Ovary (tissue), 9 donors: ENCODE measurements around the gene VAV3. TPM values are rescaled to one million over a fixed set of nuclear protein-coding genes. Genes with fewer than 3 reads are reported as not detected.

ENCODE experiments used
- DNase-seq, 5 donors: peaks; one replicate each; pipeline ENCODE4 v3.0.0-alpha.2; 2019 to 2020
- H3K27ac ChIP-seq, 2 donors: fragments of 200-600 bp; one replicate each; pipeline versions ENCODE4 v1.5.1 to v1.8.0; 2019 to 2022
- H3K27me3 ChIP-seq: fragments of 200-600 bp; one replicate; pipeline ENCODE4 v1.8.0; 2022
- H3K36me3 ChIP-seq: fragments of 200-600 bp; sonication (generic); one replicate; pipeline ENCODE4 v1.5.1; 2019
- H3K4me1 ChIP-seq: one replicate; pipeline ENCODE4 v1.8.1; 2013; ENCODE audit warnings: mild to moderate bottlenecking, moderate library complexity; ENCODE audit not compliant: insufficient read depth
- H3K4me3 ChIP-seq: fragments of 200-600 bp; sonication (generic); one replicate; pipeline ENCODE4 v1.5.1; 2017
- H3K9me3 ChIP-seq, 2 donors: fragments of 200-600 bp in 1 of 2; sonication (generic) in 1 of 2; one replicate each; pipeline versions ENCODE4 v1.5.1 to v1.8.1; 2013 to 2019; ENCODE audit warnings: mild to moderate bottlenecking in 1 of 2, moderate library complexity in 1 of 2
- CTCF ChIP-seq, 3 donors: fragments of 450-650 bp in 2 of 3; fragments of 200-600 bp in 1 of 3; IDR thresholded peaks; one replicate each; pipeline versions ENCODE4 v1.5.1 to v1.8.0; 2016 to 2022; ENCODE audit warnings: antibody characterized with exemption in 3 of 3, mild to moderate bottlenecking in 1 of 3
- EP300 ChIP-seq: sonication (generic); formaldehyde crosslinking; IDR thresholded peaks from one replicate; pipeline ENCODE4 v1.6.1; 2017; ENCODE audit warnings: antibody characterized with exemption
- POLR2A ChIP-seq: fragments of 450-650 bp; IDR thresholded peaks from one replicate; pipeline ENCODE4 v1.6.1; 2017; ENCODE audit warnings: antibody characterized with exemption, mild to moderate bottlenecking, moderate library complexity
- WGBS, 3 donors: extraction: QIAGEN DNeasy Blood & Tissue Kit in 1 of 3; methylation state at CpG; one replicate each; pipeline versions ENCODE4 v1.1.5 to v1.1.7; 2013 to 2017; 5-methylcytosine and 5-hydroxymethylcytosine counted together
- intact Hi-C, 4 donors: fragments of 100-400 bp; cut with DNase I; formaldehyde crosslinking; loops; one replicate each; pipeline versions ENCODE4 v1.11.0 to v1.15.1; 2022 to 2023
- polyA plus RNA-seq, 2 donors: library from polyadenylated mRNA; stranded (reverse); fragments of 200-250 nt in 1 of 2; fragments of 350-450 nt in 1 of 2; fragmentation: Illumina TruSeq in 1 of 2; extraction: RNeasy Lipid Tissue Mini Kit (QIAGEN cat#74804) in 1 of 2; gene quantifications; one replicate each; pipeline ENCODE4 v1.2.3, GENCODE V29; 2013 to 2014
- total RNA-seq, 7 donors: library from RNA; depleted of rRNA in 2 of 7; stranded (reverse); fragments of >200 nt in 2 of 7; fragmentation: NEBNext Ultra II Directional in 3 of 7; extraction: Animal tissue kit (Norgen Biotek cat#: 25700) in 3 of 7; gene quantifications; one replicate each; pipeline versions ENCODE4 v1.1.0 to v1.2.4, GENCODE V29; 2016 to 2023
- donor health status: DM: no; HTN: no; CAD: no; lungs with moderate emphysema.
- donor health status: DM: no; HTN: no; CAD: no.
- donor health status: Bipolar disorder and iron deficiency.
- donor health status: DM: yes; HTN: yes; CAD: no.
- donor health status: DM: no; HTN: no; CAD: no.
- donor health status: DM: yes; HTN: yes; CAD: no.

VAV3 gene
- total and polyA plus RNA-seq, 9 donors: 0.78 to 7.4 (median 1.5) TPM

GRCh38 chr1:107692580-107693345 is 272.2 kb downstream of the VAV3 start:
- no peaks in the 10 kb centered on the region for H3K4me1 ChIP-seq
- DNase-seq: no peak
- no peak overlapping the region for H3K27ac ChIP-seq
- no peak overlapping the region for H3K4me3 ChIP-seq
- intact Hi-C loops: no loop called here
- no peaks in the 10 kb centered on the region for H3K9me3 ChIP-seq
- H3K27me3 ChIP-seq: no peaks in the 10 kb centered on the region
- no peaks in the 10 kb centered on the region for H3K36me3 ChIP-seq
- TF ChIP-seq CTCF (IDR thresholded peaks at IDR 0.05) (no peak), POLR2A (no peak), EP300 (no peak)
- 24 to 30% (median 27%) methylated on average over 8 of the region's 8 CpGs for WGBS, 3 donors

- no peaks in the 10 kb centered on the region for H3K4me1 ChIP-seq
- no peaks in the 10 kb centered on the region for H3K27me3 ChIP-seq
- H3K36me3 ChIP-seq: no peaks in the 10 kb centered on the region
- H3K9me3 ChIP-seq: no peaks in the 10 kb centered on the region
- H3K27ac ChIP-seq: no peak overlapping the region
- intact Hi-C loops: no loop called here
- no peak overlapping the region for H3K4me3 ChIP-seq
- TF ChIP-seq POLR2A: no peak
- no peak for TF ChIP-seq CTCF (IDR thresholded peaks at IDR 0.05)
- TF ChIP-seq EP300: no peak
- no peak for DNase-seq
Measured at GRCh38 chr1:107691540-107691939, 273.4 kb downstream of the VAV3 start.

DNA sequence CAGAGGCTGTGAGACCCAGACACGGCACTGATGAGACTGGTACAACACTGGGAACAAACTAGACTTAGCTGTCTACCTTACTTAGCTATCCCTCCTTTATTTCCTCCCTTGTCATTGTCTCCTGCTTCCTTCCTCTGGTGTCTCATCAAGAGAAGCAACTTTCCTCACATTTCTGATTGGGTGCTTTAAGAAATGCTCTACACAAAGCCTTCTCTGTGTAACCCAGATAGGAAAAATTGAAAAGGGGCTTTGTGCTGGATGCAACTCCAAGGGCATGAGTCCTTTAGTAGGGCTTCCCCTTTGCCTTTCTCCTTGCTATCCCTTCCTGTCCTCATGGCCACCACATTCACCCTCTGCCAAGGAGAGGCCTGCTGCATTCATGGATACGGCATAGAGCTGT is 274.5 kb downstream of the VAV3 start:
- intact Hi-C loops: no loop called here

GRCh38 chr1:107689733-107690132 is 275.2 kb downstream of the VAV3 start:
- DNase-seq: no peak
- H3K4me1 ChIP-seq: no peaks in the 10 kb centered on the region
- H3K4me3 ChIP-seq: no peak overlapping the region
- WGBS, 3 donors: 78 to 81% (median 79%) methylated on average over 4 of the region's 4 CpGs
- H3K9me3 ChIP-seq: no peaks in the 10 kb centered on the region
- intact Hi-C loops: no loop called here
- TF ChIP-seq CTCF (IDR thresholded peaks at IDR 0.05): no peak
- no peak for TF ChIP-seq EP300
- no peak for TF ChIP-seq POLR2A
- no peaks in the 10 kb centered on the region for H3K27me3 ChIP-seq
- no peak overlapping the region for H3K27ac ChIP-seq
- H3K36me3 ChIP-seq: no peaks in the 10 kb centered on the region

More for the DNA sequence above, 274.5 kb downstream of the VAV3 start:
- 72 to 73% (median 72%) methylated on average over 2 of the region's 2 CpGs for WGBS, 3 donors
- no peaks in the 10 kb centered on the region for H3K36me3 ChIP-seq
- H3K4me1 ChIP-seq: no peaks in the 10 kb centered on the region
- no peak for TF ChIP-seq POLR2A
- TF ChIP-seq EP300: no peak
- no peak for TF ChIP-seq CTCF (IDR thresholded peaks at IDR 0.05)
- H3K27me3 ChIP-seq: no peaks in the 10 kb centered on the region
- no peak for DNase-seq
- no peak overlapping the region for H3K27ac ChIP-seq
- H3K9me3 ChIP-seq: no peaks in the 10 kb centered on the region
- H3K4me3 ChIP-seq: no peak overlapping the region
